ENCODE data around the gene CCDC142.

CCDC142 gene

GRCh38 chr2:74527741-74528140 lies 44.9 kb upstream of the CCDC142 start:
- TF ChIP-seq OSR1 (CRISPR knock-in tag; IDR thresholded peaks at IDR 0.05) = no peak
- TF ChIP-seq POU6F1 (CRISPR knock-in tag; IDR thresholded peaks at IDR 0.05; ENCODE audit: borderline replicate concordance, low read depth) = no peak
- TF ChIP-seq ZNF8 (CRISPR knock-in tag; IDR thresholded peaks at IDR 0.05) = no peak
- no peak for TF ChIP-seq ISL1 (CRISPR knock-in tag; IDR thresholded peaks at IDR 0.05)
- no peak for TF ChIP-seq PATZ1 (CRISPR knock-in tag; IDR thresholded peaks at IDR 0.05; ENCODE audit: borderline replicate concordance)
- TF ChIP-seq ZFP30 (CRISPR knock-in tag; IDR thresholded peaks at IDR 0.05) = no peak
- ATAC-seq = no peak

GRCh38 chr2:74526649-74527230 lies 43.9 kb upstream of the CCDC142 start:
- no peak for TF ChIP-seq OSR1 (CRISPR knock-in tag; IDR thresholded peaks at IDR 0.05)
- no peak for TF ChIP-seq ESRRG (CRISPR knock-in tag; IDR thresholded peaks at IDR 0.05)
- no peak for TF ChIP-seq SNAI2 (CRISPR knock-in tag; IDR thresholded peaks at IDR 0.05)
- TF ChIP-seq CSDC2 (CRISPR knock-in tag; IDR thresholded peaks at IDR 0.05) = no peak
- TF ChIP-seq POU6F1 (CRISPR knock-in tag; IDR thresholded peaks at IDR 0.05; ENCODE audit: borderline replicate concordance, low read depth) = no peak
- no peak for TF ChIP-seq ARNTL (CRISPR knock-in tag; IDR thresholded peaks at IDR 0.05; ENCODE audit: borderline replicate concordance, low read depth)
- no peak for TF ChIP-seq ZNF70 (CRISPR knock-in tag; IDR thresholded peaks at IDR 0.05)
- TF ChIP-seq TSHZ2 (CRISPR knock-in tag; IDR thresholded peaks at IDR 0.05) = no peak
- TF ChIP-seq CREB5 (CRISPR knock-in tag; IDR thresholded peaks at IDR 0.05; ENCODE audit: low read depth) = no peak
- no peak for TF ChIP-seq TOX (CRISPR knock-in tag; IDR thresholded peaks at IDR 0.05; ENCODE audit: borderline replicate concordance)
- no peak for TF ChIP-seq PATZ1 (CRISPR knock-in tag; IDR thresholded peaks at IDR 0.05; ENCODE audit: borderline replicate concordance)
- TF ChIP-seq ZNF8 (CRISPR knock-in tag; IDR thresholded peaks at IDR 0.05) = no peak
- TF ChIP-seq ZFP30 (CRISPR knock-in tag; IDR thresholded peaks at IDR 0.05) = no peak
- no peak for TF ChIP-seq ZFP3 (CRISPR knock-in tag; IDR thresholded peaks at IDR 0.05)
- no peak for TF ChIP-seq TCF4 (CRISPR knock-in tag; IDR thresholded peaks at IDR 0.05; ENCODE audit: borderline replicate concordance)
- no peak for TF ChIP-seq GLIS3 (CRISPR knock-in tag; IDR thresholded peaks at IDR 0.05)
- TF ChIP-seq ZNF565 (CRISPR knock-in tag; conservative IDR thresholded peaks at IDR 0.05; ENCODE audit: low read depth) = no peak
- no peak for ATAC-seq
